BLaER1 treated with 17β-estradiol and CSF1 and Interleukin-3, amounts not matched to agents 10 nM and 100 nM (cell line): Measurements from ENCODE around the gene CSHL1.
"Not testable (repeated sequence)": the region's sequence is repeated elsewhere in the genome, so short reads cannot be mapped to it uniquely, and the experiment has no call there.

Experiments used
- H3K27ac ChIP-seq, 11 experiments: shearing (Covaris generic); formaldehyde crosslinking; 2 replicates each; pipeline ENCODE4 v1.8.1; 2022
- H3K27me3 ChIP-seq, 11 experiments: shearing (Covaris generic); formaldehyde crosslinking; 2 replicates each; pipeline ENCODE4 v1.8.1; 2022
- H3K36me3 ChIP-seq, 11 experiments: shearing (Covaris generic); formaldehyde crosslinking; 2 replicates each; pipeline ENCODE4 v1.8.1; 2022
- H3K4me1 ChIP-seq, 10 experiments: shearing (Covaris generic); formaldehyde crosslinking; 2 replicates each; pipeline ENCODE4 v1.8.1; 2022
- H3K4me2 ChIP-seq, 11 experiments: shearing (Covaris generic); formaldehyde crosslinking; 2 replicates each; pipeline ENCODE4 v1.8.1; 2022
- H3K4me3 ChIP-seq, 10 experiments: shearing (Covaris generic); formaldehyde crosslinking; 2 replicates each; pipeline ENCODE4 v1.8.1; 2022
- H3K9ac ChIP-seq, 11 experiments: shearing (Covaris generic); formaldehyde crosslinking; 2 replicates each; pipeline ENCODE4 v1.8.1; 2022
- H3K9me3 ChIP-seq, 11 experiments: shearing (Covaris generic); formaldehyde crosslinking; replicated peaks in 1 of 11; 2 replicates each; pipeline ENCODE4 v1.8.1; 2022
- H4K20me1 ChIP-seq, 11 experiments: shearing (Covaris generic); formaldehyde crosslinking; 2 replicates each; pipeline ENCODE4 v1.8.1; 2022
- Cebpa-rat ChIP-seq, 11 experiments: shearing (Covaris generic); IDR thresholded peaks; 2 replicates each; pipeline ENCODE4 v1.8.1; 2022

The CSHL1 gene

GRCh38 chr17:63910096-63910495 lies 962 bp downstream of the CSHL1 start:
- no peaks in the 10 kb centered on the region for H3K9me3 ChIP-seq
- H3K9ac ChIP-seq, result no peak overlapping the region
- TF ChIP-seq Cebpa-rat (IDR thresholded peaks at IDR 0.05), result no peak

GRCh38 chr17:63909586-63909985 lies 1.5 kb downstream of the CSHL1 start:
- H3K27me3 ChIP-seq, H4K20me1 ChIP-seq, H3K9me3 ChIP-seq, H3K27ac ChIP-seq, H3K9ac ChIP-seq, H3K36me3 ChIP-seq, H3K4me3 ChIP-seq: not testable (repeated sequence)
- Histone ChIP-seq H3K4me1 (peaks cover 0 to 36% (median 19%) of the 10 kb centered on the region in 10 experiments; a peak in 14 of 20 replicates), H3K4me2 (peak overlapping the region in 4 of 11 experiments; percentile 7 to 30 (median 17); a peak in 2 of 22 replicates)

More at GRCh38 chr17:63910096-63910495, 962 bp downstream of the CSHL1 start:
- Histone ChIP-seq H3K4me3 (no peak overlapping the region), H3K27me3 (no peaks in the 10 kb centered on the region), H4K20me1 (no peaks in the 10 kb centered on the region), H3K36me3 (no peaks in the 10 kb centered on the region), H3K4me2 (peak overlapping the region in 4 of 11 experiments; percentile 7 to 30 (median 17); a peak in 2 of 22 replicates), H3K4me1 (peaks cover 0 to 37% (median 19%) of the 10 kb centered on the region in 10 experiments; a peak in 15 of 20 replicates), H3K27ac (no peak overlapping the region)

GRCh38 chr17:63907161-63907778 lies 3.8 kb downstream of the CSHL1 start:
- H3K4me3 ChIP-seq, H3K27ac ChIP-seq, H3K36me3 ChIP-seq, H3K4me2 ChIP-seq, H4K20me1 ChIP-seq, H3K9ac ChIP-seq, H3K27me3 ChIP-seq, H3K9me3 ChIP-seq: not testable (repeated sequence)
- peaks cover 0 to 19% (median 4%) of the 10 kb centered on the region in 10 experiments; a peak in 11 of 20 replicates for H3K4me1 ChIP-seq

- not testable (repeated sequence) for H3K4me2 ChIP-seq, H4K20me1 ChIP-seq, H3K36me3 ChIP-seq, H3K9ac ChIP-seq, H3K9me3 ChIP-seq, H3K27ac ChIP-seq, H3K4me1 ChIP-seq, H3K27me3 ChIP-seq, H3K4me3 ChIP-seq
These were observed 6.3 kb downstream of the CSHL1 start for GRCh38 chr17:63904796-63905195.

GRCh38 chr17:63903787-63904201 lies 7.3 kb downstream of the CSHL1 start:
- H3K27me3 ChIP-seq, H3K4me2 ChIP-seq, H3K9me3 ChIP-seq, H3K4me1 ChIP-seq, H3K36me3 ChIP-seq, H3K4me3 ChIP-seq, H4K20me1 ChIP-seq, H3K9ac ChIP-seq, H3K27ac ChIP-seq: not testable (repeated sequence)

- H3K27ac ChIP-seq, H4K20me1 ChIP-seq, H3K4me1 ChIP-seq, H3K4me3 ChIP-seq, H3K27me3 ChIP-seq, H3K36me3 ChIP-seq, H3K9me3 ChIP-seq, H3K9ac ChIP-seq, H3K4me2 ChIP-seq: not testable (repeated sequence)
These were observed 9.1 kb downstream of the CSHL1 start for GRCh38 chr17:63901971-63902370.

- H3K27ac ChIP-seq, H3K9ac ChIP-seq, H3K4me1 ChIP-seq, H3K4me2 ChIP-seq, H3K4me3 ChIP-seq, H3K9me3 ChIP-seq, H3K27me3 ChIP-seq, H4K20me1 ChIP-seq, H3K36me3 ChIP-seq: not testable (repeated sequence)
These were observed 11.9 kb downstream of the CSHL1 start for GRCh38 chr17:63898899-63899798.

GRCh38 chr17:63896524-63897354 lies 14.3 kb downstream of the CSHL1 start, which contains the start of gene CSH1:
Gene CSH1 (minus strand): TSS chr17:63896574. CDS start chr17:63896511, 63 bp downstream.
- not testable (repeated sequence) for H3K4me3 ChIP-seq, H3K27me3 ChIP-seq, H4K20me1 ChIP-seq, H3K4me1 ChIP-seq, H3K27ac ChIP-seq, H3K9me3 ChIP-seq, H3K9ac ChIP-seq, H3K4me2 ChIP-seq, H3K36me3 ChIP-seq

- H3K36me3 ChIP-seq, H3K4me2 ChIP-seq, H3K4me1 ChIP-seq, H3K9me3 ChIP-seq, H3K9ac ChIP-seq, H3K4me3 ChIP-seq, H3K27me3 ChIP-seq, H4K20me1 ChIP-seq, H3K27ac ChIP-seq: not testable (repeated sequence)
These were observed 16.2 kb downstream of the CSHL1 start for GRCh38 chr17:63894821-63895220.

- not testable (repeated sequence) for H3K27ac ChIP-seq, H3K36me3 ChIP-seq, H3K9me3 ChIP-seq, H4K20me1 ChIP-seq, H3K9ac ChIP-seq, H3K27me3 ChIP-seq, H3K4me2 ChIP-seq, H3K4me1 ChIP-seq, H3K4me3 ChIP-seq
These were observed 17.0 kb downstream of the CSHL1 start for GRCh38 chr17:63894021-63894420.

GRCh38 chr17:63892316-63893037 lies 18.6 kb downstream of the CSHL1 start:
- H3K27me3 ChIP-seq, H3K4me1 ChIP-seq, H3K36me3 ChIP-seq, H4K20me1 ChIP-seq, H3K4me2 ChIP-seq, H3K9me3 ChIP-seq, H3K9ac ChIP-seq, H3K4me3 ChIP-seq, H3K27ac ChIP-seq: not testable (repeated sequence)

GRCh38 chr17:63889026-63889848 lies 21.8 kb downstream of the CSHL1 start:
- not testable (repeated sequence) for H3K36me3 ChIP-seq, H4K20me1 ChIP-seq, H3K9ac ChIP-seq, H3K4me2 ChIP-seq, H3K4me3 ChIP-seq, H3K27me3 ChIP-seq, H3K27ac ChIP-seq, H3K9me3 ChIP-seq, H3K4me1 ChIP-seq
